A204.1 (cell line): ENCODE data around the gene SPEM1.

ENCODE experiments used
- FAIRE-seq: peaks from 2 replicates; lab custom pipeline; 2012; peaks lifted over from hg19 to GRCh38; lab: Jason Lieb, UNC

SPEM1 gene

GRCh38 chr17:7419819-7420610, at the start of gene SPEM1:
Gene SPEM1, plus strand, starts transcription at chr17:7420324. Its CDS starts 61 bp downstream, at chr17:7420385.
- no peak for FAIRE-seq

GRCh38 chr17:7370853-7371252, 49.3 kb upstream of the SPEM1 start:
- FAIRE-seq: no peak

GRCh38 chr17:7374353-7374752, 45.8 kb upstream of the SPEM1 start:
- FAIRE-seq: no peak

- FAIRE-seq: no peak
Observed at GRCh38 chr17:7379134-7379533, 41.0 kb upstream of the SPEM1 start.

GRCh38 chr17:7380321-7380720, 39.8 kb upstream of the SPEM1 start:
- FAIRE-seq: no peak

GRCh38 chr17:7380855-7381683, 39.1 kb upstream of the SPEM1 start, which contains the start of gene TNK1:
Gene TNK1, plus strand, starts transcription at chr17:7381089. Its CDS starts 1,838 bp downstream, at chr17:7382927.
- FAIRE-seq: no peak

GRCh38 chr17:7382901-7383300, 37.2 kb upstream of the SPEM1 start:
- no peak for FAIRE-seq

GRCh38 chr17:7383371-7383741, 36.8 kb upstream of the SPEM1 start:
- no peak for FAIRE-seq

- FAIRE-seq: no peak
Observed at GRCh38 chr17:7383742-7384488, 36.2 kb upstream of the SPEM1 start.

- no peak for FAIRE-seq
Observed at GRCh38 chr17:7384489-7385081, 35.5 kb upstream of the SPEM1 start.

- no peak for FAIRE-seq
Observed at GRCh38 chr17:7388856-7389255, 31.3 kb upstream of the SPEM1 start.

- no peak for FAIRE-seq
Observed at GRCh38 chr17:7389924-7390910, 29.9 kb upstream of the SPEM1 start.

GRCh38 chr17:7391307-7391706, 28.8 kb upstream of the SPEM1 start:
- FAIRE-seq: no peak

- FAIRE-seq: no peak
Observed at GRCh38 chr17:7392696-7393612, 27.2 kb upstream of the SPEM1 start.

GRCh38 chr17:7393613-7394451, 26.3 kb upstream of the SPEM1 start:
- FAIRE-seq: no peak

- no peak for FAIRE-seq
Observed at GRCh38 chr17:7394452-7395191, 25.5 kb upstream of the SPEM1 start, which contains the start of gene PLSCR3. Gene PLSCR3, minus strand, starts transcription at chr17:7394525. Its CDS starts 415 bp downstream, at chr17:7394110.

GRCh38 chr17:7396147-7396546, 24.0 kb upstream of the SPEM1 start:
- no peak for FAIRE-seq

- no peak for FAIRE-seq
Observed at GRCh38 chr17:7398612-7399011, 21.5 kb upstream of the SPEM1 start.
